NT2/D1 (cell line): ENCODE measurements around the gene LY86.

Experiments
- YY1 ChIP-seq: IDR thresholded peaks from 2 replicates; pipeline ENCODE4 v1.6.1; 2011; ENCODE audit not compliant: insufficient read length, insufficient read depth
- ZNF274 ChIP-seq: IDR thresholded peaks from 2 replicates; pipeline ENCODE4 v1.6.1; 2011; ENCODE audit warnings: mild to moderate bottlenecking, low read depth, low read length

DNA sequence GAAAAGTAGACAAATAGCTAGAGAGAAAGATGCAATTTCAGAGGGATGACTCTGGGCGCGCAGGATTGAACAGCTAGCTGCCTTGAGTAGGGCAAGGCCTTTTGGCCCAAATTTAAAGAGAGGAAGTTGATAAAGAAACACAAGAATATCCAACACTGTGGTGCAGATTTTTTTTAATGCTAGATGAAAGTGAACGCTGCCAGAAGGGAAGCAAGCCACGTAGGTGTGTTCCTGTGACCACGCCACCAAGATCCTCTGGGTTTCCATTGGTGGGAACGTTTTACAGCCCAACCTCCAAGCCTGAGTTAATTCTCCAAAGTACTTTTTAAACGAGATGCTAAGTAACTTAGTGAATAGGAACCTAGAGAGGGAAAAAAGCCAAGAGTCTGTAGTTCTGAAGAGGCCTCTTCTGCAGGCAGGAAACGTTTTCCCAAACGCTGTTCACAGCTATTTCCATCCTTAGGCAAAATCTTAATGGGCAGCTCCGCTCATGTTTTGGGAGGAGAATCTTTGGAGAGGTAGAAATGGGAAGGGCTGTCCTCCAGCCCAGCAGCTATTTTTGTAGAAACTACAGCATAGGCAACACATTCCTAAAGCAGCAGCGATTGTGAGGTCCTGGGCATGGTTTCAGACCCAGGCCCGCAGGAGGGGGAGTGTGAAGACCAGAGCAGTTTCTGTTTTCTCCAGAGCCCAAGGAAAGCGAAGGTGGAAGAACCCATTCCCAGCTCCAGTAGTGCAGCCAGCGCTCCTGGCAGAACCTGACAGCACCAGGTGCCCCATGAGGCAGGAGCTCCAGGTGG is 8.2 kb downstream of the LY86 start:
- TF ChIP-seq YY1 (no peak), ZNF274 (no peak)
